ENCODE measurements around the gene HDAC4.

GRCh38 chr2:239425631-239426030, 24.8 kb upstream of the HDAC4 start:
- TF ChIP-seq HDGF (IDR thresholded peaks at IDR 0.05; ENCODE audit: borderline replicate concordance) (no peak), FOXA1 (IDR thresholded peaks at IDR 0.05) (no peak), SUZ12 (IDR thresholded peaks at IDR 0.05) (no peak), ZNF384 (IDR thresholded peaks at IDR 0.05) (no peak), ARNT (IDR thresholded peaks at IDR 0.05) (no peak), SP1 (IDR thresholded peaks at IDR 0.05) (no peak), FOXK2 (IDR thresholded peaks at IDR 0.05) (no peak), TARDBP (IDR thresholded peaks at IDR 0.05) (no peak), NFRKB (IDR thresholded peaks at IDR 0.05) (no peak), PKNOX1 (IDR thresholded peaks at IDR 0.05) (no peak), BHLHE40 (IDR thresholded peaks at IDR 0.05; ENCODE audit: borderline replicate concordance) (no peak), LEF1 (IDR thresholded peaks at IDR 0.05; ENCODE audit: borderline replicate concordance) (no peak), CTBP1 (IDR thresholded peaks at IDR 0.05; ENCODE audit: borderline replicate concordance) (no peak), FOXM1 (IDR thresholded peaks at IDR 0.05; ENCODE audit: borderline replicate concordance) (no peak)

All from HEK293T (cell line).